Measurements from ENCODE around the gene RAC3. TPM values are rescaled to one million over a fixed set of nuclear protein-coding genes. Genes with fewer than 3 reads are reported as not detected.

RAC3 gene
- total RNA-seq, 1 donor from 2014 or later: 31.6 TPM

DNA sequence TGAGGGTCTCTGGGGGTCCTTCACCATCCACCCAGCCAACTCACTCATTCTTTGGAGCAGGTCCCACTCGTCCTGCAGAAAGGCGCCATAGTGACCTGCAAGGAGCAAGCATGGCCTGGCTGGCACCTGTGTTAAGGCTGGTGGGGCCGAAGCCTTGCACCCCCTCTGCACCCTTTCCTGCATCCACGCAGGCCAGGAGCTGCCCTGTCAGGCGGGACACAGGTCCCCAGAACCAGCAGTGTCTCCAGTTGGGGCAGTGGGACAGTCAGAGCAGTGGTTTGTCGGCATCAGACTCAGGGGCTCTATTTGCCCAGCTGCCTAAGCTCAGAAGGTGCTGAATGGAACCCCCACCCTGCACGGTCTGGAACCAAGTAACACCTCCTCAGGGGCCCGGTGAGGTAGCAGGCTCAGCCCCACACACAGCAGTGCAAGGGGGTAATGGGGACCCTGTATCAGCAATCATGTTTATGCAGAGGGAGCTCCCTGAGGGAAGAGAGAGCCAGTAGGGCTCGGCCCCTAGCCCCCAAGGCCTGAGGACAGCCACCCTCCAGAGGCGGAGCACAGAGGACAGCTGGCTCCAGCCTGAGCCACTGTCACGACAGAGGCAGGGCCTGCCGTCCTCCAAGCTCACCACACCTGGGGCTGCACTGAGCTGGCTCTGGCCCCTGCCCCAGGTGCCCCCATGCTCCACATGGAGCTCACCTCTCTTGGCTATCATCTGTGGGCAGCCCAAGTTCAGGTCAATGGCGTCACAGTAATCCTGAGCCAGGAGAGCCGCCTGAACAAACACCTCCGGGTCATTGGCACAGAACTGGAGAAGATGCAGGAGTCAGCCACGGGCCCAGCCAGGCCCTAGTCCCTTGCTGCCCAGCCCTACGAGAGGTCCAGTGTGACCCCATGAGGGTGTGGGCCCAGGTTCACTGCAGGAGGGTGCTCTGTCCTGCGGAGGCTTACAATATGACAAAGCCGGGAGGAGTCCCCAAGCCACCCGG, 32.2 kb downstream of the RAC3 start:
- no peaks in the 10 kb centered on the region for H3K36me3 ChIP-seq

DNA sequence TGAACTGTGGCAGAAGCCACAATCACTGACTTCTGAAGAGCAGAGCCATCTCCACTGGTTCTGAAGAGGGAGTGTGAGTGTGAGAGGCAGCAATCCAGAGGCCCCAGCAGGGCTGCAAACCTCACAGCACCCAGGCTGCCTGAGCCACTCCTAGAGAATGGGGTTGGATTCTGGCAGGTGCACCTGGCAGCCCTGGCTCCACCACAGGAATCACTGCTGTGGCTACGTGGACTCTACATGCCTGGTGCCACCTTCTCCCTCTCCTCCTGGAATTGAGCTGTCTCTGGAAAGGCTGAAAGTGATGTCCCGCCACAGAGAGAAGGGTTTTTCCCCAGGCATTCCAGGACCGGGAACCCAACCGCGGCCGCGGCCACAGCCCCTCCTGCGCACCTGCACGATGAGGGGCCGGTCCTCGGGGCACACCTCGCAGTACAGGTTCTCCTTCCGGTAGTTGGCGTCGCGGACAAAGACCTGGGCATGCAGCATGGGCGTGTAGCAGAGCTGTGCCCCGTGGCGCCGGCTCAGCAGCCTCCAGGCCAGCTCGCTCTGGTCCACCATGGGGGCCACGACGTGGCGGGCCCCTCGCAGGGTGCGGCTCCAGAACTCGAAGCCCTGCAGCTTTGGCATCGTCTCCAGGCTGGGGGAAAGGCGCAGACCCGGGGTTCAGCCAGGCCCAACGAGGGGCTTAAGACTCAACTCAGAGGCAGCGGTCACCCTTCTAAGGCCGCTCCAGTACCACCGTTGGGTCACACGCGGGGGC, 33.1 kb downstream of the RAC3 start:
- H3K4me2 ChIP-seq: peak overlapping the region; percentile 100
- H3K9ac ChIP-seq: peak overlapping the region; percentile 87
- no peaks in the 10 kb centered on the region for H3K9me3 Mint-ChIP-seq
- TF ChIP-seq EZH2phosphoT487 (IDR thresholded peaks at IDR 0.05): no peak
- TF ChIP-seq CTCF (IDR thresholded peaks at IDR 0.05): no peak
- TF ChIP-seq EZH2 (IDR thresholded peaks at IDR 0.05): no peak
- no peak for DNase-seq (ENCODE audit: low spot score)
- no peak overlapping the region for H2AFZ ChIP-seq (replicated peaks)
- H3K79me2 ChIP-seq (ENCODE audit: low read depth): peaks cover 12% of the 10 kb centered on the region
- no peaks in the 10 kb centered on the region for H3K36me3 ChIP-seq
- H3K4me3 ChIP-seq: peak overlapping the region; percentile 76
- no peaks in the 10 kb centered on the region for H3K27me3 ChIP-seq
- peak overlapping the region; percentile 80 for H3K4me3 Mint-ChIP-seq
- no peaks in the 10 kb centered on the region for H3F3A ChIP-seq (ENCODE audit: low read depth)
- no peaks in the 10 kb centered on the region for H3K9me3 ChIP-seq (ENCODE audit: low read depth)
- H3K27ac Mint-ChIP-seq: no peak overlapping the region
- H3K36me3 Mint-ChIP-seq: peaks cover 3% of the 10 kb centered on the region
- H3K4me1 Mint-ChIP-seq: peaks cover 10% of the 10 kb centered on the region
- H3K27ac ChIP-seq: no peak overlapping the region
- peaks cover 5% of the 10 kb centered on the region for H3K27me3 Mint-ChIP-seq (ENCODE audit: insufficient read depth, low read depth)
- H3K4me1 ChIP-seq: peaks cover 6% of the 10 kb centered on the region
- H4K20me1 ChIP-seq (ENCODE audit: low read depth): no peaks in the 10 kb centered on the region

More for the DNA sequence above, 32.2 kb downstream of the RAC3 start:
- peaks cover 12% of the 10 kb centered on the region for H3K79me2 ChIP-seq (ENCODE audit: low read depth)
- no peaks in the 10 kb centered on the region for H3K9me3 Mint-ChIP-seq
- no peak overlapping the region for H3K27ac Mint-ChIP-seq
- peaks cover 6% of the 10 kb centered on the region for H3K4me1 ChIP-seq
- H3K27ac ChIP-seq: no peak overlapping the region
- H3K4me3 ChIP-seq: no peak overlapping the region
- DNase-seq (ENCODE audit: low spot score): no peak
- no peaks in the 10 kb centered on the region for H3F3A ChIP-seq (ENCODE audit: low read depth)
- no peaks in the 10 kb centered on the region for H4K20me1 ChIP-seq (ENCODE audit: low read depth)
- no peak for TF ChIP-seq CTCF (IDR thresholded peaks at IDR 0.05)
- TF ChIP-seq EZH2 (IDR thresholded peaks at IDR 0.05): no peak
- no peak for TF ChIP-seq EZH2phosphoT487 (IDR thresholded peaks at IDR 0.05)
- H3K9ac ChIP-seq: no peak overlapping the region
- H3K27me3 Mint-ChIP-seq (ENCODE audit: insufficient read depth, low read depth): peaks cover 5% of the 10 kb centered on the region
- peak overlapping the region; percentile 100 for H3K4me2 ChIP-seq
- H3K27me3 ChIP-seq: no peaks in the 10 kb centered on the region
- H3K9me3 ChIP-seq (ENCODE audit: low read depth): no peaks in the 10 kb centered on the region
- H2AFZ ChIP-seq (replicated peaks): no peak overlapping the region
- peak overlapping the region; percentile 80 for H3K4me3 Mint-ChIP-seq
- H3K4me1 Mint-ChIP-seq: peaks cover 10% of the 10 kb centered on the region
- peaks cover 3% of the 10 kb centered on the region for H3K36me3 Mint-ChIP-seq

GRCh38 chr17:82065193-82065637, 33.7 kb downstream of the RAC3 start:
- Mint-ChIP-seq H3K4me3 (peak overlapping the region; percentile 80), H3K9me3 (no peaks in the 10 kb centered on the region), H3K4me1 (peaks cover 10% of the 10 kb centered on the region), H3K27ac (no peak overlapping the region), H3K36me3 (peaks cover under 1% of the 10 kb centered on the region), H3K27me3 (ENCODE audit: insufficient read depth, low read depth) (peaks cover 5% of the 10 kb centered on the region)
- TF ChIP-seq EZH2 (IDR thresholded peaks at IDR 0.05) (no peak), CTCF (IDR thresholded peaks at IDR 0.05) (no peak), EZH2phosphoT487 (IDR thresholded peaks at IDR 0.05) (no peak)
- peak overlapping the region; percentile 100 for H3K4me2 ChIP-seq
- no peaks in the 10 kb centered on the region for H3F3A ChIP-seq (ENCODE audit: low read depth)
- H3K36me3 ChIP-seq: no peaks in the 10 kb centered on the region
- peak overlapping the region; percentile 87 for H3K9ac ChIP-seq
- H3K4me3 ChIP-seq: peak overlapping the region; percentile 76
- no peak for DNase-seq (ENCODE audit: low spot score)
- peaks cover under 1% of the 10 kb centered on the region for H3K27me3 ChIP-seq
- H3K27ac ChIP-seq: no peak overlapping the region
- H3K79me2 ChIP-seq (ENCODE audit: low read depth): peaks cover 12% of the 10 kb centered on the region
- peak overlapping the region; percentile 72 for H2AFZ ChIP-seq (replicated peaks)
- peaks cover 6% of the 10 kb centered on the region for H3K4me1 ChIP-seq
- H3K9me3 ChIP-seq (ENCODE audit: low read depth): no peaks in the 10 kb centered on the region
- no peaks in the 10 kb centered on the region for H4K20me1 ChIP-seq (ENCODE audit: low read depth)
